DMS53 (cell line): ENCODE results near the gene STYXL2.

Source experiments
- DNase-seq: peaks from one replicate; lab custom pipeline; 2025; lab: John Stamatoyannopoulos, UW

The STYXL2 gene

DNA sequence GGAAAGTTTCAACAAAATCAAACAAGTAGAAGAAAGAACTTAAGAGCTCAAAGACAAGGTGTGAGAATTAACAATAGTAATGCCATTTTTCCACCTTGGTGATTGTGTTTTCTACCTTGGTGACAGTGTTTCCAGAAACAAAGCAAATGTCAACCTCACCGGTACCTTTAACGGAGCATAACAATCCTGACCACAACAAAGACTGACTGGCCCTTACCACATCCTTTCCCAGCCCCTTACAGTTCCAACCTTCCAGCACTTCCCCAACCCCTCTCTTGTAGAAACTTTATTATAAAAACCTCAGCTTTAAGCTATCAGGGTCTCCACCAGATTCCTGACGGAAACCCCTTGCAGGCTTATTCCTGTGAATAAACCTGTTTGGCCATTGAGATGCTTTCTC, 16.7 kb downstream of the STYXL2 start:
- DNase-seq, result peak; percentile 20

DNA sequence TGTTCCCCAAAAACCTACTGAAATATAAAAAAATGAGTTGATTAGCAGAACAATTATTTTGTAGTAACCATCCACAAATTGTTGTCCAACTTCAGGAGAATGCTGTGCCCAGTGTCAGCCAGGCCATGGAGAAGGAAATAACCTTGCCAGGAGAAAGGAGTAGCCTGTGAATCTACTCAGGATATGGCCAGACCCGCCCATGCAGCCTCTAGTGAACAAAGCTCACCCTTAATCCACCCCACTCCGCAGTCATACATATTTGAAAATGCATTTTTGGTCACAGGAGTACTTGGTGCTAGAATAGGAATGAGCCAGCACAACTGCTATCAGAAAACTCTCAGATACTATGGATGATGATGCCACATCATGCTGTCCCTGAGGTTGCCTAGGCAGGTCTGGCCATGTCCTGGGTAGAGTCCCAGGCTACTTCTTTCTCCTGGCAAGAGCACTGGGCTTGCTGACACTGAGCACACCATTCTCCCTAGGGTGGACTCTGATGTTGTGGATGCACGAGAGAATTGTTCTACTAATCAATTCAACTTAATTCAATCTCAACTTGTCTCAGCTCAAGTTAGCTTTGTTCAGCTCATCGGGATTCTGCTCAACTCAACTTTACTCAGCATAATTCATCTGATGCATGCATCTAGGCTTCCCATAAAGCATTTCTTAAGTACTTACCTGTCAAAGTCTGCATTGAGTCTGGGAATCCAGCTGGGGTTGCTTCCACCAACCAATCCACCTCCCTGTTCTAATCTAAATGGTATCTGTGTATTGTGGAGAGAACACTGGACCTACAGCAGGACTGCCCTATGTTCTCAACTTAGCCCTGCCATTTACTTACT, 18.2 kb downstream of the STYXL2 start:
- no peak for DNase-seq

DNA sequence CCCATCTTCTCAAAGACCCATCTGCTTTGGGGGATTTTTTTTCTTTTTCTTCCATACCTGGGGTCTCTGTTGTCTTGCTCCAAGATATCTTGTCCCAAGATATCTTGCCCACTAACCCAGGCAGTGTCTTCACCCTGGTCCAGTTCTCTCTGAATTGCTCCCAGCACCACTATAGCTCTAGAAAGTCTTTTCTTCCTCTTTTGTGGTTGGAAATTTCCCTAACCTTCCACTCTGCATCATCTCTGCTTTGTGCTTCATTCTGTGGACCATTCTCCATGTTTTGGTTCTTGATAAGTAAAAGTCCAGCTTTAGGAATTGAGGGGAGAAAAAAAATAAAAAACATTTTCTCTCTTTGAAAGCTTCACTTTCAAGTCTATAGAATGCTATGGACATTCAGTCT, 20.9 kb downstream of the STYXL2 start:
- no peak for DNase-seq

DNA sequence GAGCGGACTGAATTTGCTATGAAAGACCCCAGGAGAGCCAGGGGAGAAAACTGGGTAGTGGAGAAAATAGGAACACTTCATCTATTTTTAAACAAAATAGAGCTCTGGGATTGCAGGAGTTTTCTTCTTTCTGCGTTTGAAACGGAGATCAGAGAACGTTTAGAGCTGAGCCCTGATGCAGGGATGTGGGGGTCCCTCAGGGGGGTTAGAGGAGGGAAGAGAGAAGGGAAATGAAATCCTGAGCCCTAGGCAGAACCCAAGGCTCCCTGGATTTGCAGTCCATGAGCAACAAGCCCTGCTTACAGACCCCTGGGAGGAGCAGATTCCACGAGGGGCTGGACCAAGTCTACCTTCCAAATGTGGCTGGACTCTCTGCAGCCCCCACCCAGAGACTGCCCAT, 21.8 kb downstream of the STYXL2 start:
- no peak for DNase-seq

DNA sequence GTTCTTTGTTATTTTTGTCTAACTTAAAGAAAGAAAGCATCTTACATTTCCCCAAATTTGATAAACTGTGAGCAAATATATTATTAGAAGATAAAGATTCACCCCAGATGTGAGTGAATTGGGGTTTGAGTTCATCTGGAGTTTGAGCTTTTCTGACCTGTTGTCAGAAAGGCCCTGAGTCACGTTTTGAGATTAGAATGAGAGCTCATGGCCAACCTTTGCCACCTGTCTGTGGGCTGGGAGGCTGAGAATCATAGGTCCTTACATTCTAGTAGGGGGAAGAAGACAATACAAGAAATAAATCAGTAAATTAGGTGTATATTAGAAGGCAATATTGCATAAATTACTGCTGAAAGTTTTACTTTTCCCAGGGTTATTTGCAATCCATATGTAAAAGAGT, 22.3 kb downstream of the STYXL2 start:
- no peak for DNase-seq

DNA sequence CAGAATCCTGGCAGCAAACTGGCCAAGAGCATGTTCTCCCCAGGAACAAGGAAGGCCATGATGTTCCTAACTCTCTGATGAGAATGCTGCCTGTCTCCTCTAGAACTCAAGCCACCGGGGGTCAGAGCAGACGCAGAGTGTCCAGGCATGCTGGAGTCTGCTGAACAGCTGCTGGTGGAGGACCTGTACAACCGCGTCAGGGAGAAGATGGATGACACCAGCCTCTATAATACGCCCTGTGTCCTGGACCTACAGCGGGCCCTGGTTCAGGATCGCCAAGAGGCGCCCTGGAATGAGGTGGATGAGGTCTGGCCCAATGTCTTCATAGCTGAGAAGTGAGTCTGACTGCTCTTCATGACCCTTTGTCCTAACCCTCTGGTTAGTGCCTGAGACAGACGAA, 23.4 kb downstream of the STYXL2 start:
- DNase-seq, result no peak

DNA sequence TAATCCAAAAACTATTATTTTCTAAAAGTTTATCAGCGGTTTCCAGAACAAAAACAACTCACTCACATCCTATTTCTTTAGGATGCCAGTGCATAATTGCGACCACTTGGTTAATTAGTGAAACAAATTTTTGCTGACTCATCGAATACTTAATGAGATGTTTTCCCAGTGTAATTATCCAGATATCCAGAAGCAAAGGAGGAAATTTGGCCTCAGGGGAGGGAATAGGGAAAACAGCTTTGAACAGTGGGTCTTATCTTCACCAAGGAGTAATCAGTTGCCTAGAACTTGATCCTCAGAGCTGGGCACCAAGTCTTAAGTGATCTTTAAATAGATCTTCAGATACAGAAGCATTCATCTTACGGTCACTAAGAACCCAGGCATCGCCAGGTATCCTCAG, 24.3 kb downstream of the STYXL2 start:
- DNase-seq, result no peak

DNA sequence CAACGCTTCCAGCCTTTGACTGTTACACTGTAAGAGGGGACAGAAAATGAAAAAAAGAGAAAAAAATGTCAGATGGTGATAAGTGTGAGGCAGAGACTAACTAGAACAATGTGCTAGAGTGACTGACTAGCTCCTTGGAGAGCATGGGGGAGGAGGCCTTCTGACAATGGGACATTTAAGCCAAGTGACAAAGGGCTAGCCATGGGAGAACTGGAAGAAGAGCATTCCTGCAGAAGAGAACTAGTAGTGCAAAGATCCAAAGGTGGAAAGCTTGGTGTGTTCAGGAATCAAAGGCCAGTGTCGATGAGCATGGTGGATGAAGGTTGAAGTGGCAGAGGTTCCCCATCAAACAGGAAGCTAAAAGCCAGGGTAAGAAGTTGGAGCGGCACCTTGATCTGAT, 25.8 kb downstream of the STYXL2 start:
- no peak for DNase-seq

DNA sequence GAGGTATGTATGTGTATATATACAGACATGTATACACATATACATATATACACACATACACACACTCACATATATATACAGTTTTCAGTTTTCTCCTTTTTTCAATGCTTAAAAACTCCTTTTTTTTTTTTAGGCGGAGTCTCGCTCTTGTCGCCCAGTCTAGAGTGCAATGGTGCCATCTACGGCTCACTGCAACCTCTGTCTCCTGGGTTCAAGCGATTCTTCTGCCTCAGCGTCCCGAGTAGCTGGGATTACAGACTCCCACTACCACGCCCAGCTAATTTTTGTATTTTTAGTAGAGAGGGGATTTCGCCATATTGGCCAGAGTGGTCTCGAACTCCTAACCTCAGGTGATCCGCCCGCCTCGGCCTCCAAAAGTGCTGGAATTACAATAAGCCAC, 27.0 kb downstream of the STYXL2 start:
- DNase-seq, result peak; percentile 34

DNA sequence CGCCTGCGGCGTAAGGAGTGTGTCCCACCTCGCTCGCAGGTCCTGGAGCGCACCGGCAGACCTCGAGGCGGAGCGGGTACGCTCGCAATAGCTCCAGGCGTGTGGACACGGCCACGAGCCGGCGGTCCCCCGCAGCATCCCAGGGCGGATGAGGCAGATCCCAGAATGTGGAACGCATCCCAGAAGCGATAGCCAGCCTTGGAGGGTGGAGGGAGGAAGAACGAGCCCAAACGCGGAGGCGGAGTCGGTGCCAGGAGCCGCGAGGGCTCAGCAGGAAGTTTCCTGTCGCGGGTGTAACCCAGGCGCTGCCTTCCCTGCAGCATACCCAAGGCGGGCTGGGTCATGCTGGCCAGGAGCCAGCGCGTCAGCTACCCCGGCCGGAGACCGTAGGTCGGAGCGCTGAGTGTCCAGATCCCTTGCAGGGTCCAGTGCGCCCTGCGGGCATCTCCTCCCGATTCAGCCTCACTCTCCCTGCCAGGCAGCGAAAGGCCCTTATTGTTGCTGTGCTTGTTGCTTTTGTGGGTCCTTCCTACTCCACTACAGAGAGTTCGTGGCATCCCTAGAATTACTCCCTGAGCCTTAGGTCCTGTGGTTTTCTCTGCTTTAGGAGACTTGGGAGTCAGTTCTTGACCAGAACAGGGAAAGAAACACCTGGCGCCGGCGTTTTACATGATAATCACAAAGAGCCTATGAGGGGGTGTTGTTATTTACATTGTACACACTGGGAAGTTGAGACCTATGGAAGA, 27.7 kb downstream of the STYXL2 start:
- peak; percentile 83 for DNase-seq

DNA sequence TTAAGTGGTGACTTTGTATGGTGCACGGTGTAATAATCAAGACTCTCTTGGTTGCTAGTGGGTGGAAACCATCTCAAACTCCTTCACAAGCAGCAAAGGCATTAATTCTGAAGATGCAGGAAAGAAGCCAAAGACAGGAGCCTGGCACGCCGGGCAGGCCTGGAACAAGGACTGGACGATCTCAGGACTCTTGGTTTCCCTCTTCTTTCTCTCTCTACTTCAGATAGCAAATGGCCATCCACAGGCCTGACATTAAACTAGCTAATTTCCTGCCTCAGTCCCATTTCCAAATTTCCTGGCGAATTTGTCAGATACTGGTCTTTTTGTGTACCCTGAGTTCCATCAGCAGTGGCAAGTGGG, 28.2 kb downstream of the STYXL2 start:
- DNase-seq, result peak; percentile 52

DNA sequence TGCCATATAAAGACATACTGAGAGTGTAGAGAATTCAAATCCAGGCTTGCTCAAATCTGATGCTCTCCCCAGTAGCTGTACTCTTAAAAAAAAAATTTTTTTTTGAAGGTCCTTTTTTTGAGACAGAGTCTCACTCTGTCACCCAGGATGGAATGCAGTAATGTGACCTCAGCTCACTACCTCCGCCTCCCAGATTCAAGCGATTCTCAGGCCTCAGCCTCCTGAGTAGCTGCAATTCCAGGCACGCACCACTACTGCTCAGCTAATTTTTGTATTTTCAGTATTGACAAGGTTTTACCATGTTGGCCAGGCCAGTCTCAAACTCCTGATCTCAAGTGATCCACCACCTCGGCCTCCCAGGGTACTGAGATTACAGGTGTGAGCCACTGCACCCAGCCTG, 28.7 kb downstream of the STYXL2 start:
- DNase-seq, result no peak

DNA sequence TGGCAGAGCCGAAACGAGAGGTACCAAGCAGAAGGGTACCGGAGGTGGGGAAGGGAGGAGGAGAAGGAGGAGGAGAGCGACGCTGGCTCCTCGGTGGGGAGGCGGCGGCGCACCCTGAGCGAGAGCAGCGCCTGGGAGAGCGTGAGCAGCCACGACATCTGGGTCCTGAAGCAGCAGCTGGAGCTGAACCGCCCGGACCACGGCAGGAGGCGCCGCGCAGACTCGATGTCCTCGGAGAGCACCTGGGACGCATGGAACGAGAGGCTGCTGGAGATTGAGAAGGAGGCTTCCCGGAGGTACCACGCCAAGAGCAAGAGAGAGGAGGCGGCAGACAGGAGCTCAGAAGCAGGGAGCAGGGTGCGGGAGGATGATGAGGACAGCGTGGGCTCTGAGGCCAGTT, 32.4 kb downstream of the STYXL2 start:
- peak; percentile 63 for DNase-seq

DNA sequence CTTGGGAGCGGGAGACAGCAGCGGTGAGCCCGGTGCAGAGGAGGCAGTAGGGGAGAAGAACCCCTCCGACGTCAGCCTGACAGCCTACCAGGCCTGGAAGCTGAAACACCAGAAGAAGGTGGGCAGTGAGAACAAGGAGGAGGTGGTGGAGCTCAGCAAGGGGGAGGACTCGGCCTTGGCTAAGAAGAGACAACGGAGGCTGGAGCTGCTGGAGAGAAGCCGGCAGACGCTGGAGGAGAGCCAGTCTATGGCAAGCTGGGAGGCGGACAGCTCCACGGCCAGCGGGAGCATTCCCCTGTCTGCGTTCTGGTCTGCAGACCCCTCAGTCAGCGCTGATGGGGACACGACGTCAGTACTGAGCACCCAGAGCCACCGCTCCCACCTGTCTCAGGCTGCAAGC, 32.9 kb downstream of the STYXL2 start:
- no peak for DNase-seq

DNA sequence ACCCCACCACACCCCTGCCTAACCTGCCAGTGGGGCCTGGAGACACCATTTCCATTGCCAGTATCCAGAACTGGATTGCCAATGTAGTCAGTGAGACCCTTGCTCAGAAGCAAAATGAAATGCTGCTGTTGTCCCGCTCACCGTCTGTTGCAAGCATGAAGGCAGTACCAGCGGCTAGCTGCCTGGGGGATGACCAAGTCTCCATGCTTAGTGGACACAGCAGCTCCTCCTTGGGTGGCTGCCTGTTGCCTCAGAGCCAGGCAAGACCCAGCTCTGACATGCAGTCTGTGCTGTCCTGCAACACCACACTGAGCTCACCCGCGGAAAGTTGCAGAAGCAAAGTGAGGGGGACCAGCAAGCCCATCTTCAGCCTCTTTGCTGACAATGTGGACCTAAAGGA, 33.4 kb downstream of the STYXL2 start:
- no peak for DNase-seq

DNA sequence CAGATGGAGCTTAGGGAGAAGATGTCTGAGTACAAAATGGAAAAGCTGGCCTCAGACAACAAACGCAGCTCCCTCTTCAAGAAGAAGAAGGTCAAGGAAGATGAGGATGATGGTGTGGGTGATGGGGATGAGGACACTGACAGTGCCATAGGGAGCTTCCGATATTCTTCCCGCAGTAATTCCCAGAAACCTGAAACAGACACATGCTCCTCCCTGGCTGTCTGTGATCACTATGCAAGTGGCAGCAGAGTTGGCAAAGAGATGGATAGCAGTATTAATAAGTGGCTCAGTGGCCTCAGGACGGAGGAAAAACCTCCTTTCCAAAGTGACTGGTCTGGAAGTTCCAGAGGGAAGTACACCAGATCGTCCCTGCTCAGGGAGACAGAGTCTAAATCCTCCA, 33.8 kb downstream of the STYXL2 start:
- no peak for DNase-seq

DNA sequence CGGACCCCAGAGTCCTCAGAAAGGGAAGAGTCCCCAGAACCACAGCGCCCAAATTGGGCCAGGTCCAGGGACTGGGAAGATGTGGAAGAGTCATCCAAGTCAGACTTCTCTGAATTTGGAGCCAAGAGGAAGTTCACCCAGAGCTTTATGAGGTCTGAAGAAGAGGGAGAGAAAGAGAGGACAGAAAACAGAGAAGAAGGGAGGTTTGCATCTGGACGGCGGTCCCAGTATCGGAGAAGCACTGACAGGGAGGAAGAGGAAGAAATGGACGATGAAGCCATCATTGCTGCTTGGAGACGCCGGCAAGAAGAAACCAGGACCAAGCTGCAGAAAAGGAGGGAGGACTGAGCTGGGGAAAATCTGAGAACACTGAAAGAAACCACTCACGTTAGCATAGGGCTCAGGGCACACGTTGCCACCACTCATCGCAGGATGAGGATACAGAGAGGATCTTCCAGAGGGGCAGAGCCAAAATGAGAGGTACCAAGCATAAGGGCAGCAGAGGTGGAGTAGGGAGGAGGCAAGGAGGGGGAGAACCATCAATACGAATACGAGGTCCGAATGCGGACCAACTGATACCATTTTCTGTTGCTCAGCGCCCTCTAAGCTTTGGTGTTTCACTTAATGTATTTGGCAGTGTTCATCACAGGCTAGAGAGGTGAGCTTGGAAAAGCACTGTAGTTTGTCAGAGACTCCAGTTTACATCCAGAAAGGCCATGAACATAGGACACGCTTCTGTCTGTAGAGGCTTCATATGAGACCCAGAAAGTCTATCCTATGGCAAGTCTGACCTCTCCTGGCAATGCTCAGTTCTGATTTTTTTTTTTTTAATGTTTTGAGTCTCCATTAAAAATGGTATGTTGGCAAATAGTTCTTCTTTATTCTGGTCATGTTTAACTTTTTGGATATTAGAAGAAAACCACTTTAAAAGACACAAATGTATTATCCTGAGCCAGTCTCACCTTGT, 34.7 kb downstream of the STYXL2 start:
- DNase-seq, result peak; percentile 48

DNA sequence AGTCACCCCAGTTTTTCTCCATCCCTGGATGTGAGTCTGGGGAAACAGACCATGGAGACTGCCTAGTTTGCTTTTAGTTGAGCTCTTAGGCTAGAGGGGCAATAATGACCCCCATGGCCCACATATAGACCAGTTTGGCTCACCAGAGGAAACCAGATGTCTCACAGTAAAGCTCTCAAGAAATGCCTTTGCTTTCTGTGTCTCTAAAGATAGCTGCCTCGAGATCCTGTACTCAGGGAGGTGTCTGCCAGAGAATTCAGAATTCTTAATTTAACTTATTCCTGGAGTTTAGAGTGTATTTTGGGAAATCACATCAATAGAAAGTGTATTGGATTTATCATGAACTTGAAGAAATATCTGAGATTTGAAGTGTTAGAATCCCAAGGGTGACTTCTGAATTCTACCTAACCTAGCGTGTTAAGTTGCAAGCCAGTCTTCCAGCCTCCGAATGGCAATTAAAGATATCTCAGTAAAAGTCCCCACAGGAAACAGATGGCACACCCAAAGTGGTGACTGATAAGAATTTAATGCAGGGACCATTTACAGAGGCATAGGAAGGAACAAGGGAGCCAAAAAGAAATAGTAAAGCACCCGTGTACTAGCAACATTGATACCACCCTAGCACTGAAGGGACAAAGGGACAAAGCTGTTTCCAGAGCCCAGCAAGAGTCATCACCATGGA, 37.1 kb downstream of the STYXL2 start:
- no peak for DNase-seq

DNA sequence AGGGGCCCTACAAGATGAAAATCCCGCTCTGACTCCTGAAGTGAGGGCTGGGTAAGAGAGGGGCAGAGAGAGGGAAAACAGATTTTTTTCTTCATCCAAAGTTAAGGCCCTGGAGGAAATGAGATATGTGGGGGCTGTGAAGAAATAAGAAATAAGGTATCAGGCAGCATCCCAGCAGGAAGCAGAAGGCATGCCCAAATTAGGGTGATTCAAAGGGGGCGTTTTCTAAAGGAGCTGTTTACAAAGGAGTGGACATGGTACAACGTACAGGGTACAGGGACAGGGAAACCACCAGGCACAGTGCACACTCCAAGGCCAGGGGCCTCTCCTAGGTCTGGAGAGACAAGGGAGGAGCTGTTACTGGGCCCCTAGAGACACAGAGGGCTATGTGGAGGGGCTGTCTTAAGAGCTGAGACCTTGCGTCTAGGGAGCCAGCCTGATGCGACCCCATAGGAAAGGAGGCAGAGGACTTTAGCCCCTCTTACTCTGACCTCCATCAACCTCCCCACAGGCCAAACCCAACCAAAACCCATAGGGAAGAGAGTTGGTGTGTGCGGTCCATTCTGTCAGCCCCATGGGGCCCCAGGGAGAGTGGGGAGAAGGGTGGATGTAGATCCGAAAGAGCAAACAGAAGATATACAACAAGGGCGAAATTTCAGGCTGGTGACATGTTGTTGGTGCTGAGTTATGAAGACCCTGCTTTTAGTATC, 38.6 kb downstream of the STYXL2 start:
- no peak for DNase-seq

DNA sequence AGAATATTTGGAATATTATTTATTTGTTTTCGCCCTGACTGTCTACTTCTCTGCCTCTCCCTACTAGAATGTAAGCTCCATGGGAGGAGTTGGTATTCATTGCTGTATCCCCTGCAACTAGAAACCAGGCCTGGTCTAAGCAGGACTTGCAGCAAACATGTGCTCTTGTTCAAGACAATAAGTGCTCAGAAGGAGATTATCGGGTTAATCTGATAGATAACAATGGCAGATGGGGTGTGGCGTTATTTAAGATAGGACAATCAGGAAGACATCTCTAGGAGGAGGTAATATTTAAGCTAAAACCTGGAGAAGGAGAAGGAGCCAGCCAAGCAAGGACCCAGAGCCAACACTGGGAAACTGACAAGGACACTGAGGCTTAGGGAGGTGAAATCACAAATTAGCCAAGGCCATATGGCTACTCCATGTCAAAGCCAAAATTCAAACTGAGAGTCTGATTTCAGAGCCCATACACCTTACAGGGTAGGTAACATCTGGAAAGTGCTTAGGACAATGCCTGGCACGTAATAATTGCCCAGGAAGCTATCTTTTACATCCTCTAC, 41.5 kb downstream of the STYXL2 start:
- no peak for DNase-seq

DNA sequence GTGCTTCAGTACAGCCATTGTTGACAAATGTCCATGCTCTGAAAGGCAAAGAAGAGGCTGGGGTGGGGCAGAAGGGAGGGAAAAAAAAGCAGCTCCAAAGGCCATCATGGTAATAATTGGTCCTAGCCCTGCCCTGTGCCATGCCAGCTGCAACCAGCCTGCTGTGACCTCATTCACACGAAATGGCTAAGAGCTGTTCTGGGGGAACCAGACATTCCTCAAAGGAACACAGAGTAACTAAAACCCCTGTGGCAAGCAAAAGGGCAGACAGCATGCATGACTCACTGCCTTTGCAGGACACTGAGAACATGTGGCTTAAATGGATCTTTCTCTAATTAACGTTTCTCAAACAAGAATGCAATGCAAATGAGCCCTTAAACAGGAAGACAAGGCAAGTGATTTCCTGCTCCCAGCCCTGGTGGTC, 42.3 kb downstream of the STYXL2 start:
- peak; percentile 72 for DNase-seq
